ACC112 (cell line): ENCODE data around the gene PYCARD.
"Not testable (repeated sequence)": the region's sequence is repeated elsewhere in the genome, so short reads cannot be mapped to it uniquely, and the experiment has no call there.

ENCODE experiments used
- H2AFZ ChIP-seq: fragments of 200-600 bp; sonication (generic); one replicate; pipeline ENCODE4 v1.6.0; 2017; ENCODE audit warnings: antibody characterized with exemption, low read length; ENCODE audit not compliant: unreplicated experiment
- H3K27ac ChIP-seq: fragments of 200-600 bp; sonication (generic); 2 replicates; pipeline ENCODE4 v1.5.1; 2014; ENCODE audit warnings: low read depth, mild to moderate bottlenecking, antibody characterized with exemption, low read length, moderate library complexity
- H3K27me3 ChIP-seq: fragments of 200-600 bp; sonication (generic); 2 replicates; pipeline ENCODE4 v1.6.1; 2014; ENCODE audit warnings: mild to moderate bottlenecking, antibody characterized with exemption, low read length, moderate library complexity, mixed read lengths; ENCODE audit not compliant: insufficient read depth
- H3K36me3 ChIP-seq: fragments of 200-600 bp; sonication (generic); 2 replicates; pipeline ENCODE4 v1.6.1; 2016; ENCODE audit warnings: mild to moderate bottlenecking, antibody characterized with exemption, low read length, moderate library complexity, mixed read lengths; ENCODE audit not compliant: insufficient read depth
- H3K4me1 ChIP-seq: fragments of 200-600 bp; sonication (generic); one replicate; pipeline ENCODE4 v1.6.1; 2016; ENCODE audit warnings: low read length, mixed read lengths; ENCODE audit not compliant: insufficient read depth, unreplicated experiment, control insufficient read depth
- H3K4me3 ChIP-seq: fragments of 200-600 bp; sonication (generic); 2 replicates; pipeline ENCODE4 v1.5.1; 2014; ENCODE audit warnings: mild to moderate bottlenecking, low read depth, low read length
- H3K79me2 ChIP-seq: fragments of 200-600 bp; sonication (generic); one replicate; pipeline ENCODE4 v1.6.0; 2016; ENCODE audit warnings: low read length; ENCODE audit not compliant: control insufficient read depth, unreplicated experiment, insufficient read depth

The PYCARD gene

GRCh38 chr16:31179747-31180459 lies 22.7 kb downstream of the PYCARD start, which contains the start of gene FUS:
TSS of gene FUS (plus strand) at chr16:31180139. CDS start at chr16:31180215, 76 bp downstream.
- H3K4me1 ChIP-seq = peaks cover 25% of the 10 kb centered on the region
- H3K79me2 ChIP-seq = peaks cover 54% of the 10 kb centered on the region

GRCh38 chr16:31179219-31179746 lies 23.3 kb downstream of the PYCARD start:
- Histone ChIP-seq H3K4me3 (peak overlapping the region; percentile 89), H2AFZ (peak overlapping the region; percentile 88), H3K27me3 (no peaks in the 10 kb centered on the region), H3K79me2 (peaks cover 49% of the 10 kb centered on the region), H3K36me3 (peaks cover 24% of the 10 kb centered on the region), H3K27ac (peak overlapping the region; percentile 86), H3K4me1 (peaks cover 24% of the 10 kb centered on the region)

More at GRCh38 chr16:31179747-31180459, 22.7 kb downstream of the PYCARD start, which contains the start of gene FUS:
- H2AFZ ChIP-seq = peak within 1 kb of the TSS; percentile 88
- peak within 1 kb of the TSS; percentile 86 for H3K27ac ChIP-seq
- peaks cover 27% of the 10 kb centered on the region for H3K36me3 ChIP-seq
- H3K27me3 ChIP-seq = no peaks in the 10 kb centered on the region
- peak within 1 kb of the TSS; percentile 89 for H3K4me3 ChIP-seq

GRCh38 chr16:31177136-31177535 lies 25.4 kb downstream of the PYCARD start:
- Histone ChIP-seq H3K36me3 (peaks cover 8% of the 10 kb centered on the region; the same call in 1 of the 2 replicates), H3K79me2 (peaks cover 27% of the 10 kb centered on the region), H3K27me3 (no peaks in the 10 kb centered on the region), H3K27ac (no peak overlapping the region), H3K4me3 (no peak overlapping the region), H3K4me1 (peaks cover 6% of the 10 kb centered on the region), H2AFZ (no peak overlapping the region)

- not testable (repeated sequence) for H3K79me2 ChIP-seq, H3K36me3 ChIP-seq, H3K4me3 ChIP-seq, H3K4me1 ChIP-seq, H2AFZ ChIP-seq, H3K27ac ChIP-seq, H3K27me3 ChIP-seq
Measured at GRCh38 chr16:31170048-31170447, 32.5 kb downstream of the PYCARD start.

- Histone ChIP-seq H3K4me3 (no peak overlapping the region), H3K27ac (no peak overlapping the region), H3K27me3 (no peaks in the 10 kb centered on the region), H3K4me1 (no peaks in the 10 kb centered on the region), H3K79me2 (no peaks in the 10 kb centered on the region), H2AFZ (no peak overlapping the region), H3K36me3 (no peaks in the 10 kb centered on the region)
Measured at GRCh38 chr16:31168848-31169247, 33.7 kb downstream of the PYCARD start.

- no peaks in the 10 kb centered on the region for H3K27me3 ChIP-seq
- H3K79me2 ChIP-seq = no peaks in the 10 kb centered on the region
Measured at GRCh38 chr16:31167315-31167714, 35.2 kb downstream of the PYCARD start.

GRCh38 chr16:31157136-31157535 lies 45.4 kb downstream of the PYCARD start:
- Histone ChIP-seq H3K27ac (no peak overlapping the region), H3K27me3 (no peaks in the 10 kb centered on the region), H3K79me2 (no peaks in the 10 kb centered on the region), H3K36me3 (no peaks in the 10 kb centered on the region), H3K4me1 (no peaks in the 10 kb centered on the region), H3K4me3 (no peak overlapping the region; the same call in 1 of the 2 replicates), H2AFZ (peak overlapping the region; percentile 12)

More at GRCh38 chr16:31167315-31167714, 35.2 kb downstream of the PYCARD start:
- Histone ChIP-seq H3K27ac (no peak overlapping the region), H2AFZ (no peak overlapping the region), H3K36me3 (no peaks in the 10 kb centered on the region), H3K4me1 (no peaks in the 10 kb centered on the region), H3K4me3 (no peak overlapping the region)
